Trophoblast cell (in vitro differentiated cells and primary cell): ENCODE data around the gene GPSM3.
"Not testable (repeated sequence)": the region's sequence is repeated elsewhere in the genome, so short reads cannot be mapped to it uniquely, and the experiment has no call there.

Experiments used
- DNase-seq, 2 donors: peaks; one replicate each; pipeline ENCODE4 v3.0.0-alpha.2; 2016
- H2AFZ ChIP-seq: 2 replicates; pipeline ENCODE4 v1.6.1; 2013; ENCODE audit warnings: low read length, moderate library complexity, mild to moderate bottlenecking; ENCODE audit not compliant: insufficient read depth, poor library complexity
- H2AK5ac ChIP-seq: 2 replicates; pipeline ENCODE4 v1.6.1; 2013; ENCODE audit warnings: mild to moderate bottlenecking, low read length
- H2BK120ac ChIP-seq: 2 replicates; pipeline ENCODE4 v1.6.1; 2013; ENCODE audit warnings: low read length, mild to moderate bottlenecking, moderate library complexity; ENCODE audit not compliant: insufficient read depth, poor library complexity
- H2BK12ac ChIP-seq: 2 replicates; pipeline ENCODE4 v1.6.1; 2013; ENCODE audit warnings: mild to moderate bottlenecking, low read length, moderate library complexity
- H2BK5ac ChIP-seq: 2 replicates; pipeline ENCODE4 v1.6.1; 2013; ENCODE audit warnings: low read length, low read depth, moderate library complexity, mild to moderate bottlenecking; ENCODE audit not compliant: poor library complexity
- H3K14ac ChIP-seq: 2 replicates; pipeline ENCODE4 v1.6.1; 2013; ENCODE audit warnings: mild to moderate bottlenecking, low read length
- H3K18ac ChIP-seq: 2 replicates; pipeline ENCODE4 v1.6.1; 2013; ENCODE audit warnings: mild to moderate bottlenecking, low read length
- H3K23ac ChIP-seq: 2 replicates; pipeline ENCODE4 v1.6.1; 2013; ENCODE audit warnings: low read length
- H3K27ac ChIP-seq: 2 replicates; pipeline ENCODE4 v1.5.1; 2013; ENCODE audit warnings: low read depth, mild to moderate bottlenecking, inconsistent platforms, low read length, moderate library complexity
- H3K27me3 ChIP-seq: 2 replicates; pipeline ENCODE4 v1.6.1; 2013; ENCODE audit warnings: inconsistent platforms, mild to moderate bottlenecking, low read length, moderate library complexity; ENCODE audit not compliant: insufficient read depth
- H3K36me3 ChIP-seq, 2 experiments: 1 replicate in 1 of 2; 2 replicates in 1 of 2; pipeline ENCODE4 v1.6.1; 2013; ENCODE audit warnings: low read length in 2 of 2, mild to moderate bottlenecking in 2 of 2, moderate library complexity in 1 of 2; ENCODE audit not compliant: insufficient read depth in 2 of 2, control insufficient read depth in 1 of 2
- H3K4ac ChIP-seq: 2 replicates; pipeline ENCODE4 v1.6.1; 2013; ENCODE audit warnings: low read depth, mild to moderate bottlenecking, low read length, moderate library complexity
- H3K4me1 ChIP-seq, 2 experiments: 1 replicate in 1 of 2; 2 replicates in 1 of 2; pipeline ENCODE4 v1.6.1; 2013; ENCODE audit warnings: low read length in 2 of 2, mild to moderate bottlenecking in 2 of 2, moderate library complexity in 1 of 2; ENCODE audit not compliant: insufficient read depth in 2 of 2, control insufficient read depth in 1 of 2
- H3K4me2 ChIP-seq: 2 replicates; pipeline ENCODE4 v1.6.1; 2013; ENCODE audit warnings: inconsistent platforms, mild to moderate bottlenecking, low read length, moderate library complexity
- H3K4me3 ChIP-seq: 2 replicates; pipeline ENCODE4 v1.5.1; 2013; ENCODE audit warnings: mild to moderate bottlenecking, low read depth, low read length, inconsistent platforms
- H3K79me1 ChIP-seq: one replicate; pipeline ENCODE4 v1.6.1; 2013; ENCODE audit warnings: low read length
- H3K79me2 ChIP-seq: 2 replicates; pipeline ENCODE4 v1.6.1; 2013; ENCODE audit warnings: low read length, mild to moderate bottlenecking; ENCODE audit not compliant: control insufficient read depth, insufficient read depth, poor library complexity
- H3K9ac ChIP-seq: 2 replicates; pipeline ENCODE4 v1.6.1; 2013; ENCODE audit warnings: mild to moderate bottlenecking, low read length
- H3K9me3 ChIP-seq: 2 replicates; pipeline ENCODE4 v1.6.1; 2013; ENCODE audit warnings: low read depth, mild to moderate bottlenecking, control low read depth, inconsistent platforms, low read length; ENCODE audit not compliant: insufficient read depth
- H4K12ac ChIP-seq: 2 replicates; pipeline ENCODE4 v1.6.1; 2013; ENCODE audit warnings: low read depth, mild to moderate bottlenecking, low read length, moderate library complexity
- H4K8ac ChIP-seq: 2 replicates; pipeline ENCODE4 v1.6.1; 2013; ENCODE audit warnings: low read depth, mild to moderate bottlenecking, low read length, moderate library complexity
- H4K91ac ChIP-seq: one replicate; pipeline ENCODE4 v1.6.1; 2013; ENCODE audit warnings: low read depth, mild to moderate bottlenecking, low read length, moderate library complexity
- WGBS: extraction: QIAGEN DNeasy Blood & Tissue Kit; methylation state at CpG from one replicate; pipeline ENCODE4 v1.1.7; 2013; ENCODE audit warnings: missing lambda C conversion rate; ENCODE audit not compliant: insufficient read length, insufficient coverage; ENCODE audit errors: extremely low coverage; 5-methylcytosine and 5-hydroxymethylcytosine counted together

The GPSM3 gene

GRCh38 chr6:32194825-32195651 is 2.6 kb upstream of the GPSM3 start:
- Histone ChIP-seq H3K27me3 (no peaks in the 10 kb centered on the region), H3K9me3 (no peaks in the 10 kb centered on the region), H3K79me1 (peaks cover 24% of the 10 kb centered on the region), H3K4me2 (peak overlapping the region; percentile 68), H4K8ac (peak overlapping the region; percentile 55), H2BK5ac (peak overlapping the region; percentile 52), H2BK120ac (no peak overlapping the region), H3K23ac (no peak overlapping the region), H3K18ac (peak overlapping the region; percentile 19), H3K4me3 (no peak overlapping the region), H3K4me1 (peaks cover 17 to 21% of the 10 kb centered on the region in 2 experiments), H3K4ac (peak overlapping the region; percentile 19), H3K27ac (peak overlapping the region; percentile 75), H3K36me3 (no peaks in the 10 kb centered on the region), H2AFZ (peak overlapping the region; percentile 15), H2BK12ac (peak overlapping the region; percentile 35), H2AK5ac (no peak overlapping the region), H3K14ac (peak overlapping the region; percentile 24), H3K79me2 (peaks cover 6% of the 10 kb centered on the region), H4K12ac (peak overlapping the region; percentile 34), H4K91ac (peak overlapping the region; percentile 41), H3K9ac (peak overlapping the region; percentile 68)
- no CpG with 5 or more reads among the region's 15 CpGs for WGBS
- peak; percentile 55 to 82 for DNase-seq

GRCh38 chr6:32194388-32194787 is 1.9 kb upstream of the GPSM3 start:
- Histone ChIP-seq H4K91ac (no peak overlapping the region), H2AFZ (no peak overlapping the region), H2AK5ac (no peak overlapping the region), H2BK120ac (no peak overlapping the region), H2BK12ac (no peak overlapping the region), H4K12ac (no peak overlapping the region), H4K8ac (no peak overlapping the region), H3K4ac (no peak overlapping the region), H2BK5ac (no peak overlapping the region), H3K4me1 (peaks cover 17 to 21% of the 10 kb centered on the region in 2 experiments), H3K4me3 (no peak overlapping the region), H3K27me3 (no peaks in the 10 kb centered on the region), H3K14ac (no peak overlapping the region), H3K9ac (no peak overlapping the region), H3K9me3 (no peaks in the 10 kb centered on the region), H3K36me3 (no peaks in the 10 kb centered on the region), H3K27ac (no peak overlapping the region), H3K4me2 (no peak overlapping the region), H3K79me1 (peaks cover 27% of the 10 kb centered on the region), H3K79me2 (peaks cover 9% of the 10 kb centered on the region), H3K23ac (no peak overlapping the region), H3K18ac (no peak overlapping the region)
- WGBS, result no CpG with 5 or more reads among the region's 4 CpGs
- DNase-seq, result no peak

DNA sequence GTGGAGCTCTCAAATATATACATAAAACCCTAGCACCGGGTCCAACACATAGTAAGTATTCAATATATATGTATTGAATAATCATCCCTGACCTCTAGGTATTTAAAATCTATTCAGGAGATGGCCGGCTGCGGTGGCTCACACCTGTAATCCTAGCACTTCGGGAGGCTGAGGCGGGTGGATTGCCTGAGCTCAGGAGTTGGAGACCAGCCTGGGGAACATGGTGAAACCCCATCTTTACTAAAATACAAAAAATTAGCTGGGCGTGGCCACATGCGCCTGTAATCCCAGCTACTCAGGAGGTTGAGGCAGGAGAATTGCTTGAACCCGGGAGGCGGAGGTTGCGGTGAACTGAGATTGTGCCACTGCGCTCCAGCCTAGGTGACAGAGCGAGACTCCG is 653 bp upstream of the GPSM3 start:
- H3K18ac ChIP-seq, H3K4ac ChIP-seq, H3K9ac ChIP-seq, H3K9me3 ChIP-seq, H2BK5ac ChIP-seq, H3K36me3 ChIP-seq, DNase-seq, H2BK12ac ChIP-seq, H4K8ac ChIP-seq, H2AFZ ChIP-seq, H3K4me3 ChIP-seq, H3K23ac ChIP-seq, H3K27me3 ChIP-seq, H2AK5ac ChIP-seq, H3K27ac ChIP-seq: not testable (repeated sequence)
- peaks cover 16% of the 10 kb centered on the region for H3K79me2 ChIP-seq
- peak overlapping the region; percentile 37 for H2BK120ac ChIP-seq
- H4K12ac ChIP-seq, result peak overlapping the region; percentile 76
- H3K14ac ChIP-seq, result peak overlapping the region; percentile 64
- peaks cover 31% of the 10 kb centered on the region for H3K79me1 ChIP-seq
- peak overlapping the region; percentile 55 for H3K4me2 ChIP-seq
- H4K91ac ChIP-seq, result peak overlapping the region; percentile 92
- no CpG with 5 or more reads among the region's 13 CpGs for WGBS
- H3K4me1 ChIP-seq, result peaks cover 20 to 29% of the 10 kb centered on the region in 2 experiments

- DNase-seq, result no peak
- H3K23ac ChIP-seq, result no peak overlapping the region
- no peak overlapping the region for H3K4me2 ChIP-seq
- H3K14ac ChIP-seq, result peak overlapping the region; percentile 80
- peak overlapping the region; percentile 55 for H2BK120ac ChIP-seq
- peaks cover 16% of the 10 kb centered on the region for H3K79me2 ChIP-seq
- H2AK5ac ChIP-seq, result peak overlapping the region; percentile 86
- no peak overlapping the region for H2BK5ac ChIP-seq
- no peak overlapping the region for H3K9ac ChIP-seq
- no CpG with 5 or more reads among the region's 15 CpGs for WGBS
- peaks cover 31% of the 10 kb centered on the region for H3K79me1 ChIP-seq
- H3K4me1 ChIP-seq, result peaks cover 20 to 29% of the 10 kb centered on the region in 2 experiments
- H3K9me3 ChIP-seq, result no peaks in the 10 kb centered on the region
- no peak overlapping the region for H3K27ac ChIP-seq
- peak overlapping the region; percentile 78 for H4K12ac ChIP-seq
- no peak overlapping the region for H3K4me3 ChIP-seq
- peak overlapping the region; percentile 77 for H4K8ac ChIP-seq
- H2BK12ac ChIP-seq, result peak overlapping the region; percentile 85
- H4K91ac ChIP-seq, result peak overlapping the region; percentile 92
- H3K27me3 ChIP-seq, result no peaks in the 10 kb centered on the region
- peak overlapping the region; percentile 53 for H3K4ac ChIP-seq
- peaks cover 12 to 13% of the 10 kb centered on the region in 2 experiments for H3K36me3 ChIP-seq
- no peak overlapping the region for H2AFZ ChIP-seq
- H3K18ac ChIP-seq, result peak overlapping the region; percentile 63
Measured at GRCh38 chr6:32191696-32192607, 491 bp downstream of the GPSM3 start.
